Adipose tissue (tissue), 3 donors: Measurements from ENCODE around the gene PPP2R2B. TPM values are rescaled to one million over a fixed set of nuclear protein-coding genes. Genes with fewer than 3 reads are reported as not detected.

Source experiments
- H3K27ac ChIP-seq: one replicate; pipeline ENCODE4 v1.5.1; 2013; ENCODE audit warnings: low read depth, low read length
- WGBS, 3 donors: extraction: QIAGEN DNeasy Blood & Tissue Kit; methylation state at CpG; one replicate each; pipeline ENCODE4 v1.1.7; 2013; 5-methylcytosine and 5-hydroxymethylcytosine counted together
- polyA plus RNA-seq, 3 donors: library from polyadenylated mRNA; stranded (reverse); fragments of 200-250 nt; gene quantifications; one replicate each; pipeline ENCODE4 v1.2.3, GENCODE V29; 2013
- donor health status: healthy with polysubstance abuse.
- donor health status: Bipolar disorder and iron deficiency.
- donor health status: healthy.

PPP2R2B gene
- polyA plus RNA-seq, 3 donors, result 0.28 to 0.34 (median 0.31) TPM

DNA sequence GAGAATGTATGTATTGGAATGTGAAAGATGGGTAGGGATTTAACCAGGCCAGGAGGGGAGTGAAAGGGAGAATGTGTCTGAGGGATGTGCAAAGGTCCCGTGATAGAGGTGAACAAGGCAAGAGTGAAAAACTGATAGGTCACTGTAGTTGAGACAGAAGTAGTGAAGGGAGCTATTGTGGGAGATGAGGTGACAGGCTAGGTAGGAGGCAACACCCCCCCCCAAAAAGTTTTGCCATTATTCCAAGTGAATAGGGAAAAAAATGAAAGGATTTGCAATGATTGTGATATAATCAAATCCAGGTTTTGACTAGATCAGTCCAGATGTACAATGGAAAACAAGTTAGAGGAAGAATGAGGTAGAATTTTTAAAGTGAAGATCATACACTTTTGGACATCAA, 226.0 kb downstream of the PPP2R2B start:
- 88 to 96% (median 90%) methylated on average over 1 of the region's 1 CpG for WGBS, 3 donors
- H3K27ac ChIP-seq, result no peak overlapping the region

DNA sequence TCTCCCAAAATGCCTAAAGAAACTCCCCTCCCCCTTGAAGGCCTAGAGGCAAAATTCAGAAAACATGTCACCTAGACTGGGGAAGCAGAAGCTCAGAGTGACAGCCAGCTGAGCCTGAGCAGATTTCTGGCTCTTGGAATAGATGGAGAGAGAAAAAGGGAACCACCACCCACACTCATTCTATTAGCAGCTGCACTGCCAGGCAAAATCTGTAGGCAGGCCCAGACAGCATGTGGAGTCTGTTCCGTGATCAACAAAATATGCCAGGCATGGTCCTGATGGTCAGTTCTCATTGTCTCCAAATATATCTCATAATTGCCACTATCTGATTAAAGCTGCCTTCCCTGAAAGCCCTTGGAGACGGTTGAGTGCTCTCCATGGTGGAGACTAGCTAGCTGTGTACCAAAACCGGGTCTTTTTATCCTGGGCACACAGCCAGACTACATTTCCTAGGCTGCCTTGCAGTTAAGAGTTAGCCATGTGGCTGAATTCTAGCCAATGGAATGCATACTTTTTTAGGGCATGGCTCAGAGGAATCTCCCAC, 230.8 kb downstream of the PPP2R2B start:
- no peak overlapping the region for H3K27ac ChIP-seq
- WGBS, 3 donors, result 53 to 66% (median 65%) methylated on average over 3 of the region's 3 CpGs

DNA sequence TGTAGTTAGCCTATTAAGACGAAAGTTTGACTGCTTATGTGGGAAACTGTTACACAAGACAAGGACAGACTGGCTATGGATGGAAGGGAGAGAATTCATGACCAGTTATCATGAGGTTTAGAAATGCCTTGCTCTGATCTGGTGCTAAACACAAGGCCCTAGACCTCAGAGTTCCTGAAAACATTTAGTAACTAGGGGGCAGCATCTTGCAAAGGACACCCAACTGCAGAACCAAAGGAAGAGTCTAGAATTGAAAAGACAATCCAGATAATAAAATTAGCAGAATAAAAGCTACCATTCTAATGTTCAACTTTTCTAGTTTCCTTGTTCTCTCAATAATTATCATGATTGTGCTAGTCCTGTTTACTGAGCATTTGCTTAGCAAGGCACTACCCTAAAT, 232.1 kb downstream of the PPP2R2B start:
- H3K27ac ChIP-seq, result no peak overlapping the region
- 65 to 84% (median 78%) methylated on average over 1 of the region's 1 CpG for WGBS, 3 donors

DNA sequence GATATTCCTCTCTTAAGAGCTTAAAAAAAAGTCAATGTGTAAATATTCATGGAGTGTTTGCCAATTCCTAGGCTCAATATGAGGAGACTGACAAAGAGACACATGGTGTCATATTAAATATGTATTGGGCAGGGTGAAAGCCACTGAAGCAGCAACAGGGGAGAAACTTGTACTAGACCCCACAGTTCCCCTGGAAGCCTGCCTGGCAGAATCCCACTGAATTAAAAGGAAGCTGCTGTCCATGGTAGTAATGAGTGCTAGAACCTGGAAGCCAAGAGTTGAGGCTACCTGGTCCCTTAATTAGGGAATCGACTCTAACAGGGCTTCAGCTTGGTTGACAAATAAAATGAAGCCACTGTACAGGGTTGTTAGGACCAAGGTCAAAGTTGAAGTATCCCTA, 233.2 kb downstream of the PPP2R2B start:
- WGBS, 3 donors, result 59 to 79% (median 77%) methylated on average over 1 of the region's 1 CpG

DNA sequence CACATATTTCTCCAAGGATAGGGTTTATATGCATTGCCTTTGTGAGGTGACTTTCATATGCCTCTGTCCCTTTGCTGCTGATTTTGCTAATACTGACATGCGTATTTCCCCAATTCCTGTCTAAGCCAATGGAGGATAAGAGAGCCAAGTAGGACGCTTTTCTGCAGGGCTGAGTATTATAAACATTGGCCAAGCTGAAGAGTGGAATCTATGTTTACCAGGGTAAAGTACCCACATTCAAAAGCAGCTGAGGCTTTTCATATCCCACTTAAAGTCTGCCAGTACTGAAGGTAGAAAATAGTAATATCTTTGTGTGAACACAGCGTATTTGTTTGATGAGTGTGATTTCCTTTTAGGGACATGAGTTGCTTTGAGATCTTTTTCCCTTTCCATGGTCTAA, 233.7 kb downstream of the PPP2R2B start:
- WGBS, 3 donors, result 83 to 90% (median 87%) methylated on average over 3 of the region's 3 CpGs
- H3K27ac ChIP-seq, result no peak overlapping the region

More for the DNA sequence above, 233.2 kb downstream of the PPP2R2B start:
- H3K27ac ChIP-seq, result no peak overlapping the region

DNA sequence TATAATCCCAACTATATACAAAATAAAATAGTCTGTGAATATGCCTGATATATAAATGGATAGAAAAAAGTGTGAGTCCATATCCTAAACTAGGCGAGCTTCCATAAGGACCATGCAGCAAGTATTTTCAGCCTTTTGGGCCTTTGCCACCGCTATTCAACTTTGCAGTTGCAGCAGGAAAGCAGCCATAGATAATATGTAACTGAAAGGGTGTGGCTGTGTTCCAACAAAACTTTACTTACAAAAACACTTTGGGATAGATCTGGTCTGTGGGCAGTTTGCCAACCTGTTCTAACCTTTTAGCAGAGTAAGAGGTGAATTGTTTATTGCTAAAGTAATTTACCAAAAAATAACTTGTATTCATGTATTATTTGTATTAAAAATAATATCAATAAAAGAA, 234.8 kb downstream of the PPP2R2B start:
- 30 to 39% (median 37%) methylated on average over 2 of the region's 2 CpGs for WGBS, 3 donors

DNA sequence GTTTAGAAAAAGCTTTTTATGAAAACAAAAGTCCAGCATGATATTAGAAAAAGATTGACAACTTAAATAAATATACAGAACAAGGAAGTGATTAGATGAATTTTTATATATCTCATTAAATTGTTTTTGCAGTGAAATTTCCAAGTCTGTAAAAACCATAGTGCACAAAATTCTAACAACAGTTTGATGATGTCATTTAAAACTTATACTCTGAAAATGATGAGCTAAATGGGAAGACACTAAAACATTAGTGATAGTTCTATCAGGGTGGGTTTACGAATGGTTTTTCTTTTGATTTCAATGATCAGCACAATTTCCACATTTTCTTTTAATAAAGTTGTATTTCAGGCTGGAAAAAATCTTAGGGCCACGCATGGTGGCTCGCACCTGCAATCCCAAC, 236.1 kb downstream of the PPP2R2B start:
- no peak overlapping the region for H3K27ac ChIP-seq
- 87 to 94% (median 92%) methylated on average over 3 of the region's 3 CpGs for WGBS, 3 donors

More for the DNA sequence above, 234.8 kb downstream of the PPP2R2B start:
- no peak overlapping the region for H3K27ac ChIP-seq

DNA sequence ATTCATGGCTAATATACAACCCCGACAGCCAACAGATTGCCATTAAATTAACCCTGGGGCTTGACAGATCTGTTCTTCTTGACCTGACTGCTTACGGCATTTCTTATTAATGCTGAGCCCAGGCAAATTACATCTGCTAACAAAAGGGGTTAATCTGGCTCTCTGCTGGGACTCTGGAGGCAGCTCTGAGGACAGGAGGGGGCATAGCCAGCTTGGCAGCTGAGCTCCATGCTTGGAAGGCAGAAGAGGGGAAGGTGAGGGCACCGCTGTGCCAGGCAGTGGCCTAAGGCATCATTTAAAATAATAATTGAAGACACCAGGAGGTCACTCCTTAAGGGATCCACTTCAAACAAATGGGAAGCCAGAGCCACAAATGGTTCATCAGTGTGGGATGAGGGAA, 236.6 kb downstream of the PPP2R2B start:
- 85 to 90% (median 87%) methylated on average over 3 of the region's 3 CpGs for WGBS, 3 donors
- no peak overlapping the region for H3K27ac ChIP-seq

DNA sequence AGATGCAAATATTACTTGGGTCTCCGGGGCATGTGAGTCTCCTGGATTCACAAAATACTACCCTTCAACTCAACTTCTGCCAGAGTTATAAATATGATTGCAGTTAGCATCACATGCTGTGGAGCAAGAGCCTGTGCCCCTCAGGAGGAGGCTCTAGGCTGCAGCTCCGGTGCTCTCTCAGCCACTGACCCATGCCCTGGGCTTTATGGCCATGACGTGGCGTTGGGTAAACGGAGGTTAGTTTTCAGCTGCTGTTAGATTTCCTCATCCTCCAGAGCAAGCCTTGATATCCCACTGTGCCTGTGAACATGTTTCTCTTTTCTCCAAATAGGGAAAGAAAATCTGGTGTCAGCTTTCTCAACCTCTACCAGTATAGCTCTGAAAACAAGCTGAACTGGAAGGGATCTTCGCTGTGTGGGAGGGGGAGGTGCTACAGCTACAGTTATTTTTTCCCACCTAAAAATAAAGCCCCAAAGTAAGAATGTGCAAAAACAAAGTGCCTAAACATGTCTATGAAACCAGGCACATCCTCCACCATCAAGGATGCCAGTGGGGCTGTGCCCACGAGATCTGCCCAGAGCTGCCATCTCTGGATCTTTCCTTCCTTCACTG, 238.2 kb downstream of the PPP2R2B start:
- 60 to 75% (median 74%) methylated on average over 7 of the region's 7 CpGs for WGBS, 3 donors
- no peak overlapping the region for H3K27ac ChIP-seq

DNA sequence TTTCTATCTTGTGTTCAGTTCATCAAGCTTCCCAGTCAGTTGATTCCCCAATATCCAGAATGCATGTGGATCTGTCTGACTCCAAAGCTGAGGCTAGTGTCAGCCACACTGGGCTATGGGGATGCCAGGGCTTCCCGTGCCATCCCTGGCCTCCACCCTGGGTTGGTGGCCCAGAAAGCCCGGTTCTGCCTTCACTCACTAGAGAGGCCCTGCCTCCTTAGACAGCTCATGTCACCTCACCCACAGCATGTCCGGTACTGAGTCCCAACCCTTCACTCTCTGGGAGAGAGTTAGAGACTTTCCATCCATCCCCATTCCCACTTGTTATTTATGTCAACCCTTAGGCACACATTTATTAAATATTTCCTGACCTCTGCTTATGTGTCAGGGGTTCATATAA, 243.1 kb downstream of the PPP2R2B start:
- 88 to 89% (median 89%) methylated on average over 3 of the region's 3 CpGs for WGBS, 3 donors
- H3K27ac ChIP-seq, result no peak overlapping the region

DNA sequence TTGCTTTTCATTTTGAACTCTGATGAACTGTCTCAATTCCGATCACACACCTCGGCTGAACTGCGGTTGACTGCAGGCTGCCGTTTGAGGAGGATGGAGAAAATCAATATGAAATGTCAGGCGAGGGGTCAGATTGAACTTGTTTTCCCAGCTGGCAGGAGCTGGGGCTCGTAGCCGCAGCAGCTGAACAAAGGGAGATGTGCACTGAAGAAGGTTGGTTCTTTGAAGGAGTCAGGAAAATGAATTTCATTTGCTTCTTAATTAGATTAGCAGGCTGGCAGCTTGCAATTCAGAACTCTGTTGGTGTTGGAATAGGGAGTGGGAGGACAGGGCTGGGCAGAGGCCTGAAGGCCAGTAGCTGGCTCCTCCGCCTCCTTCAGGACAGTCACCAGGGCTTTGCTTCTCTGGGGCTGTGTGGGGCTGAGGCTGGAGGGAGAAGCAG, 245.2 kb downstream of the PPP2R2B start:
- 49 to 84% (median 80%) methylated on average over 8 of the region's 8 CpGs for WGBS, 3 donors

DNA sequence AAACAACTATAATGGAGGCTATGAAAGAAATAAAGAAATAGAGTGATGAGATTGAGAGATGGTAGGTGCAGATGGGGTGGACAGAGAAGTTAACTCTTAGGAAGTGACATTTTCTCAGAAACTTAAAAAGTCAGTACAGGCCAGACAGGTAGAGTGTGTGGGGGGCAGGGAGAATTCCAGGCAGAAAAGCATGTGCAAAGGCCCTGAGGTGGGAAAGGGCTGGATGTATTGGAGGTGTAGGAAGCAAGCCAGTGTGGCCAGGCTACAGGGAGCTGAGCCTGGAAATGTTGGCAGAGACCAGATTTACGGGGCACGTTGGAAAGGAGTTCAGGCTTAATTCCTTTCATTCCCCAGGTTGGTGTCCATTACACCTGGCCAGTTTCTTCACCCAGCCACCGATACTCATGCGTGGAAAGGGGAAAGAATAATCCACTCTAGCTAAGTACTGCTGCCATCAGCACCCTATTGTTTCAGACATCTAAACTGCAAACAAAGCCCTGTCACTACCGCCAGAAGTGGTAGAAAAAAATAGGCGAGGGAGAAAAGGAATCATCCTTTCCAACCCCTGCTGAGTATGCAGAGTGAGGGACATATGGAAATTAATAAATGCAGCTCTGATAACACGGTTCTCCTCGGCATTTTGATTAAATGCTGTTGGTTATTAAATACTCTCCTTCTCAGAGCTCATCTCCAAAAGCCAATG, 245.8 kb downstream of the PPP2R2B start:
- H3K27ac ChIP-seq, result no peak overlapping the region
- 57 to 84% (median 83%) methylated on average over 8 of the region's 8 CpGs for WGBS, 3 donors

More for the DNA sequence above, 245.2 kb downstream of the PPP2R2B start:
- H3K27ac ChIP-seq, result no peak overlapping the region

DNA sequence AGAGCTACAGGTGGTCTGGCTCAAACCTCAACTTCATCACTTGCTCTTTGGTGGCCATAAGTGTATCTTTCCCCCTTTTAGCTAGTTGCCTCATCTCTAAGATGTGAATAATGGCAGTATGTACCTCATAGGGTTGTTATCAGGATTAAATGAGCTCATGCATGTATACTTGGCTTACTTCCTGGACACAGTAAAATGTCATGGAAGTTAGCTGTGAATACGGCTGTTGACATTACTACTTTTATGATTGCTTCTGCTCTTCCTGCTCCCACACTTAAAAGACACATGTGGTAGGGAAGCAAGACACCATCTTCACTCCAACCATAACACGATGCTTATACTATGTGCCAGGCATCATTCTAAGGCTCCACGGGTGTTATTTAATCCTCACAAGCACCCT, 248.1 kb downstream of the PPP2R2B start:
- WGBS, 3 donors, result 66 to 73% (median 73%) methylated on average over 3 of the region's 3 CpGs
- no peak overlapping the region for H3K27ac ChIP-seq

DNA sequence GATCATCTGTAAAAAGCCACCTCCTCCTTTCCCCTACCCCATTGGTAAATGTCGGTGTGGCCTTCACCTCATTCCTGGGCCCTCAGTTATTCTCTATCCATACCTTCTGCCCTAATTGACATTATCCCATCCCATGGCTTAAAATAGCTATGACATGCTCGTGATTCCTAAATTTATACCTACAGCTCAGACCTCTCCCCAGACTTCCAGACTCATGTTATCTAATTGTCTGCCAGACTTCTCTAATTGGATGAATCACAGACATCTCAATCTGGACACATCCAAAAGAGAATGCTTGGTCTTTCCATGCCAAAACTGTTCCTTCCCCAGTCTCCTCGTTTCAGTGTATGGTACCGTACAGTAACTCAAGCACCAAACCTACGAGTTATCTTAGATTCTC, 249.6 kb downstream of the PPP2R2B start:
- no peak overlapping the region for H3K27ac ChIP-seq
- 76 to 90% (median 87%) methylated on average over 5 of the region's 5 CpGs for WGBS, 3 donors

DNA sequence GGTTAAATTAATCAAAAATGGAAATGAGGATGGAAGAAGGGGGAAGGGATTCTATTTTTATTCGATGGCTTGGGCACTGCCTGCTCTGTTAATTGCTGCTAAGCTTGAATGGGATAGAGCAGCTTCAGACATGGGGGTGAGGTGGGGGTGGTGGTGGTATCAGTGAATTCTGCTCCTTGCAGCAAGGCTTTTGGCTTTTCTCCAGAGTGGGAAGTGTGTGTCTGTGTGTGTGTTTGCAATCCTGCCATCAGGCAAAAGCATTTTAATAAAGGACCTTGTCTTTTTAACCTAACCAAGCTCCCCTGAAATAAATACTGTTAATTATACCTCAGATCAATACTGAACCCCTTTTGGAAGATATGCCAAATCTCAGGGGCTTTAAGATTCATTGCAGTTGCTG, 251.6 kb downstream of the PPP2R2B start:
- no peak overlapping the region for H3K27ac ChIP-seq
- 57 to 83% (median 79%) methylated on average over 1 of the region's 1 CpG for WGBS, 3 donors

DNA sequence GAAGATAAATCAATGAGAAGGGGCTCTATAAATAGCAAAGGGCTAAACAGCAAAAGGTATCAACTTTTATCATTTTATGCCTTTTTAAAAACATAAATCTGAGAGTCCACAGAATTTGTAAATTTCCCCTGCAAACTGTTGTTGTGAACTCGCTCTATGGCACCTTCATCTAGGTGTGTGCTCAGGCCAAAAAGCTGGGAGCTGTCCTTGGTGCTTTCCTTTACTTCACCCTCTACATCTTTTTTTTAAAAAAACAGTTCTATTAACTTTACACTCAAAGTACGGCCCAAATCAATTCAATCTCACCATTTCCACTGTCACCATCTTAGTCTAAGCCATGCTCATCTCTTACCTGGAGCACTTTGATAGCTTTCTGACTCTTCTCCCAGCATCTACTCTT, 254.4 kb downstream of the PPP2R2B start:
- 33 to 76% (median 73%) methylated on average over 2 of the region's 2 CpGs for WGBS, 3 donors
- no peak overlapping the region for H3K27ac ChIP-seq

DNA sequence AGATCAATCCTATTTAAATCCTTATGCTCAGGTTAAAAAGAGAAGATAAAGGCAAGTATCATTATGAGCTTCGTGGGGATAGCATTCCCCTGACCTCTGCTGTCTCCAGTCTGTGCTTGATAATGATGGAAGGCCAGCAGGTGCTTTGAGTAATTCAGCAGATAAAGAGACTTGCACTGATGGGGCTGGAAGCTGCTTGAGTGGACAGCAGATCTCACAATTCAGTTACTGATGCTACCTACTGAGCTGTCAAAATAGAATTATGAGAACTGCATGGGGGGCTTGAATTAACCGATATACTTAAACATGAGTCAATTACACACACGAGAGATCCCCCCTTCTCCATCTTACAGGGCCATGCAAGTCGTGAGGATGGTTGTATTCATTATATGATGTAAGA, 254.9 kb downstream of the PPP2R2B start:
- H3K27ac ChIP-seq, result no peak overlapping the region
- WGBS, 3 donors, result 63 to 65% (median 64%) methylated on average over 4 of the region's 4 CpGs

DNA sequence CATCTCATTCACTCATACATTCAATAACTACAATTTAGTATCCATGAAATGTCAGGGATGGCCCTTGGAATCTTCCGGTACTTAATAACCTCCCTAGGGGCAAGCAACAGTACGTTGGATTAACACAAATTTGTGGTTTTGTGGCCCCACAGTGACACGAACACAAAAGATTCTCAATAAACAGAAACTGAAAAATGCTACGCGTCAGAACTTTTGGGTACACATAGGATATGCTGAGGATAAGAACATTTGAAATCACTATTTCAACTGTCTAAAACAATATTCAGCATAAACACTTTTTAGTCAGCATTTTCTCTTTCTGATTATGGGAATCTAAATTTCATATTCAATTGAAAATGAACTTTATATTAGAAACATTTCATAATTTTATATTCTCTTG, 255.5 kb downstream of the PPP2R2B start:
- H3K27ac ChIP-seq, result no peak overlapping the region
- 82 to 84% (median 83%) methylated on average over 5 of the region's 5 CpGs for WGBS, 3 donors

DNA sequence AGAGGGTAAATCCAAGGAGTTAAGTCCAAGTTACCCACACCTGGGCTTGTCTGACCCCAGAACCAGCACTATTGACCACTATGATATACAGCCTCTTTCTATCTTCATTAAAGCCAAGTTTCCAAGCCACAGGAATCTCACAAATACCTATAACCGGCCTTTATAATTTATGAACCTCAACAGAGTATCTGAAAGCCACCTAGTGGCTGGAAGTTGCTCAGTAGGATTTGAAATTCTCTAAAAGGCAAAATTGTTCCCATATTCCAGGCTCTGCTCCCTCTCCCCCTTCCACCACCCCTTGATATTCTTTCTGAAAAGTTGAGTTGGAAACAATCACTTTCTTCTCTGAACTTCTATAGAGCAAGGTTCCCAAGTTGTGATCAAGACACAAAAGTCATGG, 256.2 kb downstream of the PPP2R2B start:
- 48 to 61% (median 53%) methylated on average over 1 of the region's 1 CpG for WGBS, 3 donors
- H3K27ac ChIP-seq, result no peak overlapping the region

DNA sequence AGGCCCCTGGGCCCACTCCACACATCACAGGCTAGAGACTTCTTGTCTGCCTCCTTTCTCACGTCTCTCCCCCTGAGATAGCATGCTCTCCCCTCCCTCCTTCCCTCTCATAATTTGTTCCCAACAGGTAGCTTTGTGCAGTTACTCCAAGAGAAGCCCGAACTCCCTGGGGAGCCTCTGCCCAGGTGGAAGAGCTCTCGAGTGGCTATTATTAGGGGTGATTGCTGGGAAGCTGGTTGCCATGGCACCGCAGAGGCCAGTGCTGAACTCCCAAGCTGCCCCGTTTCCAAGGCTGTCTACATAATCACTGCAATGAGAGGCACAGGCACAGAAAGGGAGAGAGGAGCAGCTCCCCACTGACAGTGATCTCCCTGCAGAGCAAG, 257.9 kb downstream of the PPP2R2B start:
- no peak overlapping the region for H3K27ac ChIP-seq
- WGBS, 3 donors, result 49 to 64% (median 61%) methylated on average over 5 of the region's 5 CpGs
